ENCODE results near the gene HERPUD2.

GRCh38 chr7:35720849-35721248 lies 25.9 kb upstream of the HERPUD2 start:
- TF ChIP-seq CHD2 (IDR thresholded peaks at IDR 0.05; ENCODE audit: low read length) (no peak), TBP (IDR thresholded peaks at IDR 0.05; ENCODE audit: low read depth, low read length) (no peak), RAD21 (IDR thresholded peaks at IDR 0.05 in 1 of 2, conservative IDR thresholded peaks at IDR 0.05 in 1 of 2; ENCODE audit: low read depth in 2 of 2, low read length in 2 of 2) (no peak), SP1 (IDR thresholded peaks at IDR 0.05; ENCODE audit: low read depth, low read length) (no peak), MAFK (IDR thresholded peaks at IDR 0.05; ENCODE audit: low read depth, low read length) (no peak), RFX5 (IDR thresholded peaks at IDR 0.05; ENCODE audit: borderline replicate concordance, low read depth, low read length) (no peak)

All from H1 (cell line).